Trophoblast cell (in vitro differentiated cells and primary cell): ENCODE results near the gene GABARAPL1.

ENCODE experiments used
- DNase-seq, 2 donors: peaks; one replicate each; pipeline ENCODE4 v3.0.0-alpha.2; 2016
- H2AFZ ChIP-seq: 2 replicates; pipeline ENCODE4 v1.6.1; 2013; ENCODE audit warnings: low read length, moderate library complexity, mild to moderate bottlenecking; ENCODE audit not compliant: insufficient read depth, poor library complexity
- H2AK5ac ChIP-seq: 2 replicates; pipeline ENCODE4 v1.6.1; 2013; ENCODE audit warnings: mild to moderate bottlenecking, low read length
- H2BK120ac ChIP-seq: 2 replicates; pipeline ENCODE4 v1.6.1; 2013; ENCODE audit warnings: low read length, mild to moderate bottlenecking, moderate library complexity; ENCODE audit not compliant: insufficient read depth, poor library complexity
- H2BK12ac ChIP-seq: 2 replicates; pipeline ENCODE4 v1.6.1; 2013; ENCODE audit warnings: mild to moderate bottlenecking, low read length, moderate library complexity
- H2BK5ac ChIP-seq: 2 replicates; pipeline ENCODE4 v1.6.1; 2013; ENCODE audit warnings: low read length, low read depth, moderate library complexity, mild to moderate bottlenecking; ENCODE audit not compliant: poor library complexity
- H3K14ac ChIP-seq: 2 replicates; pipeline ENCODE4 v1.6.1; 2013; ENCODE audit warnings: mild to moderate bottlenecking, low read length
- H3K18ac ChIP-seq: 2 replicates; pipeline ENCODE4 v1.6.1; 2013; ENCODE audit warnings: mild to moderate bottlenecking, low read length
- H3K23ac ChIP-seq: 2 replicates; pipeline ENCODE4 v1.6.1; 2013; ENCODE audit warnings: low read length
- H3K27ac ChIP-seq: 2 replicates; pipeline ENCODE4 v1.5.1; 2013; ENCODE audit warnings: low read depth, mild to moderate bottlenecking, inconsistent platforms, low read length, moderate library complexity
- H3K27me3 ChIP-seq: 2 replicates; pipeline ENCODE4 v1.6.1; 2013; ENCODE audit warnings: inconsistent platforms, mild to moderate bottlenecking, low read length, moderate library complexity; ENCODE audit not compliant: insufficient read depth
- H3K36me3 ChIP-seq, 2 experiments: 1 replicate in 1 of 2; 2 replicates in 1 of 2; pipeline ENCODE4 v1.6.1; 2013; ENCODE audit warnings: low read length in 2 of 2, mild to moderate bottlenecking in 2 of 2, moderate library complexity in 1 of 2; ENCODE audit not compliant: insufficient read depth in 2 of 2, control insufficient read depth in 1 of 2
- H3K4ac ChIP-seq: 2 replicates; pipeline ENCODE4 v1.6.1; 2013; ENCODE audit warnings: low read depth, mild to moderate bottlenecking, low read length, moderate library complexity
- H3K4me1 ChIP-seq, 2 experiments: 1 replicate in 1 of 2; 2 replicates in 1 of 2; pipeline ENCODE4 v1.6.1; 2013; ENCODE audit warnings: low read length in 2 of 2, mild to moderate bottlenecking in 2 of 2, moderate library complexity in 1 of 2; ENCODE audit not compliant: insufficient read depth in 2 of 2, control insufficient read depth in 1 of 2
- H3K4me2 ChIP-seq: 2 replicates; pipeline ENCODE4 v1.6.1; 2013; ENCODE audit warnings: inconsistent platforms, mild to moderate bottlenecking, low read length, moderate library complexity
- H3K4me3 ChIP-seq: 2 replicates; pipeline ENCODE4 v1.5.1; 2013; ENCODE audit warnings: mild to moderate bottlenecking, low read depth, low read length, inconsistent platforms
- H3K79me1 ChIP-seq: one replicate; pipeline ENCODE4 v1.6.1; 2013; ENCODE audit warnings: low read length
- H3K79me2 ChIP-seq: 2 replicates; pipeline ENCODE4 v1.6.1; 2013; ENCODE audit warnings: low read length, mild to moderate bottlenecking; ENCODE audit not compliant: control insufficient read depth, insufficient read depth, poor library complexity
- H3K9ac ChIP-seq: 2 replicates; pipeline ENCODE4 v1.6.1; 2013; ENCODE audit warnings: mild to moderate bottlenecking, low read length
- H3K9me3 ChIP-seq: 2 replicates; pipeline ENCODE4 v1.6.1; 2013; ENCODE audit warnings: low read depth, mild to moderate bottlenecking, control low read depth, inconsistent platforms, low read length; ENCODE audit not compliant: insufficient read depth
- H4K12ac ChIP-seq: 2 replicates; pipeline ENCODE4 v1.6.1; 2013; ENCODE audit warnings: low read depth, mild to moderate bottlenecking, low read length, moderate library complexity
- H4K8ac ChIP-seq: 2 replicates; pipeline ENCODE4 v1.6.1; 2013; ENCODE audit warnings: low read depth, mild to moderate bottlenecking, low read length, moderate library complexity
- H4K91ac ChIP-seq: one replicate; pipeline ENCODE4 v1.6.1; 2013; ENCODE audit warnings: low read depth, mild to moderate bottlenecking, low read length, moderate library complexity
- WGBS: extraction: QIAGEN DNeasy Blood & Tissue Kit; methylation state at CpG from one replicate; pipeline ENCODE4 v1.1.7; 2013; ENCODE audit warnings: missing lambda C conversion rate; ENCODE audit not compliant: insufficient read length, insufficient coverage; ENCODE audit errors: extremely low coverage; 5-methylcytosine and 5-hydroxymethylcytosine counted together

Gene GABARAPL1

GRCh38 chr12:10247436-10248058 lies 34.9 kb downstream of the GABARAPL1 start:
- H2BK5ac ChIP-seq = no peak overlapping the region
- H3K18ac ChIP-seq = no peak overlapping the region
- WGBS = no CpG with 5 or more reads among the region's 5 CpGs
- no peaks in the 10 kb centered on the region for H3K79me1 ChIP-seq
- no peak for DNase-seq
- H3K9ac ChIP-seq = no peak overlapping the region
- no peaks in the 10 kb centered on the region for H3K9me3 ChIP-seq
- H3K14ac ChIP-seq = no peak overlapping the region
- no peaks in the 10 kb centered on the region for H3K4me1 ChIP-seq
- H4K91ac ChIP-seq = no peak overlapping the region
- H2BK120ac ChIP-seq = no peak overlapping the region
- no peak overlapping the region for H2AK5ac ChIP-seq
- H3K4me3 ChIP-seq = no peak overlapping the region
- H2AFZ ChIP-seq = no peak overlapping the region
- no peak overlapping the region for H3K23ac ChIP-seq
- H4K8ac ChIP-seq = no peak overlapping the region
- no peaks in the 10 kb centered on the region for H3K36me3 ChIP-seq
- H4K12ac ChIP-seq = no peak overlapping the region
- no peak overlapping the region for H2BK12ac ChIP-seq
- H3K79me2 ChIP-seq = no peaks in the 10 kb centered on the region
- no peak overlapping the region for H3K27ac ChIP-seq
- H3K27me3 ChIP-seq = no peaks in the 10 kb centered on the region
- H3K4ac ChIP-seq = no peak overlapping the region
- no peak overlapping the region for H3K4me2 ChIP-seq

GRCh38 chr12:10249690-10250455 lies 37.2 kb downstream of the GABARAPL1 start:
- Histone ChIP-seq H3K14ac (no peak overlapping the region), H2AFZ (no peak overlapping the region), H2BK12ac (no peak overlapping the region), H3K4ac (no peak overlapping the region), H4K12ac (no peak overlapping the region), H2BK120ac (no peak overlapping the region), H3K36me3 (no peaks in the 10 kb centered on the region), H4K8ac (no peak overlapping the region), H3K4me2 (no peak overlapping the region), H3K27me3 (no peaks in the 10 kb centered on the region), H3K4me1 (no peaks in the 10 kb centered on the region), H3K9me3 (no peaks in the 10 kb centered on the region), H2AK5ac (no peak overlapping the region), H3K18ac (no peak overlapping the region), H3K79me1 (no peaks in the 10 kb centered on the region), H2BK5ac (no peak overlapping the region), H3K27ac (no peak overlapping the region), H3K9ac (no peak overlapping the region), H3K4me3 (no peak overlapping the region), H3K23ac (no peak overlapping the region), H4K91ac (no peak overlapping the region), H3K79me2 (no peaks in the 10 kb centered on the region)
- no peak for DNase-seq
- no CpG with 5 or more reads among the region's 8 CpGs for WGBS

- Histone ChIP-seq H3K79me1 (no peaks in the 10 kb centered on the region), H3K27ac (no peak overlapping the region), H3K4ac (no peak overlapping the region), H4K91ac (no peak overlapping the region), H3K14ac (no peak overlapping the region), H3K9me3 (no peaks in the 10 kb centered on the region), H3K36me3 (no peaks in the 10 kb centered on the region), H2BK5ac (no peak overlapping the region), H3K4me1 (no peaks in the 10 kb centered on the region), H4K12ac (no peak overlapping the region), H3K23ac (no peak overlapping the region), H4K8ac (no peak overlapping the region), H3K4me3 (no peak overlapping the region), H3K9ac (no peak overlapping the region), H3K4me2 (no peak overlapping the region), H2AK5ac (no peak overlapping the region), H2AFZ (no peak overlapping the region), H3K79me2 (no peaks in the 10 kb centered on the region), H3K27me3 (no peaks in the 10 kb centered on the region), H2BK12ac (no peak overlapping the region), H2BK120ac (no peak overlapping the region), H3K18ac (no peak overlapping the region)
- DNase-seq = no peak
- WGBS = no CpG with 5 or more reads among the region's 4 CpGs
Observed at GRCh38 chr12:10251669-10252068, 39.0 kb downstream of the GABARAPL1 start.

- Histone ChIP-seq H3K4me3 (no peak overlapping the region), H3K4me2 (no peak overlapping the region), H3K4ac (no peak overlapping the region), H3K27ac (no peak overlapping the region), H3K27me3 (no peaks in the 10 kb centered on the region), H3K79me1 (no peaks in the 10 kb centered on the region), H4K91ac (no peak overlapping the region), H4K8ac (no peak overlapping the region), H3K4me1 (no peaks in the 10 kb centered on the region), H2BK120ac (no peak overlapping the region), H2AK5ac (no peak overlapping the region), H3K14ac (no peak overlapping the region), H3K9ac (no peak overlapping the region), H2BK5ac (no peak overlapping the region), H2AFZ (no peak overlapping the region), H3K79me2 (no peaks in the 10 kb centered on the region), H3K23ac (no peak overlapping the region), H3K36me3 (no peaks in the 10 kb centered on the region), H3K9me3 (no peaks in the 10 kb centered on the region), H3K18ac (no peak overlapping the region), H2BK12ac (no peak overlapping the region), H4K12ac (no peak overlapping the region)
- no CpG with 5 or more reads among the region's 4 CpGs for WGBS
- DNase-seq = no peak
Observed at GRCh38 chr12:10252201-10252600, 39.5 kb downstream of the GABARAPL1 start.
